OCI-LY1 (cell line): ENCODE data around the gene UBL3.

Experiments used
- H2AFZ ChIP-seq: fragments of 200-600 bp; sonication (generic), shearing (Covaris generic); 2 replicates; pipeline ENCODE4 v1.6.0; 2014; ENCODE audit warnings: antibody characterized with exemption, mild to moderate bottlenecking, low read length
- H3F3A ChIP-seq: fragments of 200-600 bp; sonication (generic), shearing (Covaris generic); 2 replicates; pipeline ENCODE4 v1.6.0; 2014; ENCODE audit warnings: mild to moderate bottlenecking, antibody characterized with exemption, low read length, moderate library complexity; ENCODE audit not compliant: insufficient read depth
- H3K27ac ChIP-seq: fragments of 200-600 bp; sonication (generic); 2 replicates; pipeline ENCODE4 v1.5.1; 2014; ENCODE audit warnings: low read length, mixed run types, mild to moderate bottlenecking, low read depth; ENCODE audit not compliant: poor library complexity, severe bottlenecking
- H3K27me3 ChIP-seq: fragments of 200-600 bp; sonication (generic); 2 replicates; pipeline ENCODE4 v1.6.0; 2014; ENCODE audit warnings: antibody characterized with exemption, mild to moderate bottlenecking, low read length, moderate library complexity; ENCODE audit not compliant: insufficient read depth
- H3K36me3 ChIP-seq: fragments of 200-600 bp; sonication (generic); 2 replicates; pipeline ENCODE4 v1.6.1; 2014; ENCODE audit warnings: mild to moderate bottlenecking, antibody characterized with exemption, low read length, moderate library complexity, mixed read lengths; ENCODE audit not compliant: insufficient read depth
- H3K4me1 ChIP-seq: fragments of 200-600 bp; sonication (generic); 2 replicates; pipeline ENCODE4 v1.5.1; 2014; ENCODE audit warnings: mild to moderate bottlenecking, low read length, moderate library complexity; ENCODE audit not compliant: insufficient read depth, severe bottlenecking
- H3K4me2 ChIP-seq: fragments of 200-600 bp; sonication (generic), shearing (Covaris generic); 2 replicates; pipeline ENCODE4 v1.6.1; 2014; ENCODE audit warnings: low read length
- H3K4me3 ChIP-seq: fragments of 200-600 bp; sonication (generic); 2 replicates; pipeline ENCODE4 v1.5.1; 2014; ENCODE audit warnings: low read length, low read depth, mild to moderate bottlenecking, mixed read lengths; ENCODE audit not compliant: poor library complexity, severe bottlenecking
- H3K79me2 ChIP-seq: fragments of 200-600 bp; shearing (Covaris generic); 2 replicates; pipeline ENCODE4 v1.6.1; 2016; ENCODE audit warnings: mixed run types, low read length, mixed read lengths; ENCODE audit not compliant: insufficient read depth
- H3K9ac ChIP-seq: fragments of 200-600 bp; sonication (generic), shearing (Covaris generic); 2 replicates; pipeline ENCODE4 v1.6.1; 2014; ENCODE audit warnings: mild to moderate bottlenecking, low read length, mixed read lengths
- H3K9me2 ChIP-seq: fragments of 200-600 bp; sonication (generic), shearing (Covaris generic); 2 replicates; pipeline ENCODE4 v1.6.1; 2014; ENCODE audit warnings: low read depth, mild to moderate bottlenecking, low read length, mixed read lengths
- H3K9me3 ChIP-seq: fragments of 200-600 bp; shearing (Covaris generic); 2 replicates; pipeline ENCODE4 v1.6.1; 2014; ENCODE audit warnings: low read length, mixed read lengths
- H4K20me1 ChIP-seq: fragments of 200-600 bp; sonication (generic), shearing (Covaris generic); 2 replicates; pipeline ENCODE4 v1.6.0; 2016; ENCODE audit warnings: mild to moderate bottlenecking, low read length; ENCODE audit not compliant: insufficient read depth
- EZH2 ChIP-seq: fragments of 200-600 bp; sonication (generic), shearing (Covaris generic); IDR thresholded peaks from 2 replicates; pipeline ENCODE4 v1.8.0; 2017; ENCODE audit warnings: borderline replicate concordance, mixed run types, mild to moderate bottlenecking, antibody characterized with exemption, low read length, moderate library complexity, mixed read lengths
- TF ChIP-seq, protein P1 (sequence below): fragments of 200-600 bp; sonication (generic), shearing (Covaris generic); IDR thresholded peaks from 2 replicates; pipeline ENCODE4 v1.5.1; 2017; ENCODE audit warnings: mild to moderate bottlenecking, antibody characterized with exemption, low read length, moderate library complexity, mixed read lengths

Gene UBL3

DNA sequence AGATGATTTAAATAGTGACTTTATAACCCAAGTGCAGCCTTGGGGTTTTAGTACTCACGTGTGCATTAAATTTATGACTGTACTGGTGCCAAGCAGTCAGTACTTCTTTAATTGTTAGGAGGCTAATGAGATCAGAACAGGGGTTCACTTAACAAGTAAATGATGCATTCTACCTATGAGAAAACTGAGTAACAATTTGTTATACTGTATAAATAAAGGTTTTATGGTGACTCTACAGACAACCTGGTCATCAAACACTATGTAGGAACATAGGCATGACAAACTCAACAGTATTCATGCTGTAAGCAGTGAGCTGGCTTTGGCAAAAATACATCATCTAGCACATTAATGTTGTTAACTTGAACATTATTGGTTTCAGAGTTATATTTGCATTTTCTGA is 75.6 kb downstream of the UBL3 start:
- Histone ChIP-seq H3K27me3 (no peaks in the 10 kb centered on the region), H3K9me3 (no peaks in the 10 kb centered on the region), H3K9ac (no peak overlapping the region), H3K79me2 (no peaks in the 10 kb centered on the region), H4K20me1 (no peaks in the 10 kb centered on the region), H3K4me1 (no peaks in the 10 kb centered on the region), H3K4me2 (no peak overlapping the region), H3K9me2 (no peaks in the 10 kb centered on the region), H3K4me3 (no peak overlapping the region), H3K36me3 (no peaks in the 10 kb centered on the region), H2AFZ (no peak overlapping the region), H3K27ac (no peak overlapping the region), H3F3A (no peaks in the 10 kb centered on the region)
- TF ChIP-seq, protein P1, sequence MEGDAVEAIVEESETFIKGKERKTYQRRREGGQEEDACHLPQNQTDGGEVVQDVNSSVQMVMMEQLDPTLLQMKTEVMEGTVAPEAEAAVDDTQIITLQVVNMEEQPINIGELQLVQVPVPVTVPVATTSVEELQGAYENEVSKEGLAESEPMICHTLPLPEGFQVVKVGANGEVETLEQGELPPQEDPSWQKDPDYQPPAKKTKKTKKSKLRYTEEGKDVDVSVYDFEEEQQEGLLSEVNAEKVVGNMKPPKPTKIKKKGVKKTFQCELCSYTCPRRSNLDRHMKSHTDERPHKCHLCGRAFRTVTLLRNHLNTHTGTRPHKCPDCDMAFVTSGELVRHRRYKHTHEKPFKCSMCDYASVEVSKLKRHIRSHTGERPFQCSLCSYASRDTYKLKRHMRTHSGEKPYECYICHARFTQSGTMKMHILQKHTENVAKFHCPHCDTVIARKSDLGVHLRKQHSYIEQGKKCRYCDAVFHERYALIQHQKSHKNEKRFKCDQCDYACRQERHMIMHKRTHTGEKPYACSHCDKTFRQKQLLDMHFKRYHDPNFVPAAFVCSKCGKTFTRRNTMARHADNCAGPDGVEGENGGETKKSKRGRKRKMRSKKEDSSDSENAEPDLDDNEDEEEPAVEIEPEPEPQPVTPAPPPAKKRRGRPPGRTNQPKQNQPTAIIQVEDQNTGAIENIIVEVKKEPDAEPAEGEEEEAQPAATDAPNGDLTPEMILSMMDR: no peak
- TF ChIP-seq EZH2: no peak

DNA sequence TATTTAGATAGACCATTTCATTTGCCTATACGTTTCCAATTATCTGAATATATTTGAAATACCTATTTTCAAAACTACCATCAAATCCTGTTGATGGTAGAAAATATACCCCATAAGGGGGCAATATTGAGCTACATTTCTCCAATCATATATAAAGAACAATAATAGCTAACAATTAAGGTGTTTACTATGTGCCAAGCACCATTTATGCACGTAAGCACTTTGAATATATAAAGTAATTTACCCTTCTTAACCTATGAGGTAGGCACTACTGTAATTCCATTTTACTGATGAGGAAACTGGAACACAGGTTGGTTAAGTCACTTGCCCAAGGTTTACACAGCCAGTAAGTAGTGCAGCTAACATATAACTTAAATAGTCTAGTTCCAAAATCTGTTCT is 79.2 kb downstream of the UBL3 start:
- TF ChIP-seq, protein P1: peak; percentile 58
- no peak for TF ChIP-seq EZH2
- Histone ChIP-seq H4K20me1 (no peaks in the 10 kb centered on the region), H3K4me2 (no peak overlapping the region), H3K4me1 (no peaks in the 10 kb centered on the region), H3K9me3 (no peaks in the 10 kb centered on the region), H3K27ac (no peak overlapping the region), H3K9me2 (no peaks in the 10 kb centered on the region), H3K79me2 (no peaks in the 10 kb centered on the region), H3K4me3 (no peak overlapping the region), H3K36me3 (no peaks in the 10 kb centered on the region), H3F3A (no peaks in the 10 kb centered on the region), H3K9ac (no peak overlapping the region), H2AFZ (no peak overlapping the region), H3K27me3 (no peaks in the 10 kb centered on the region)

DNA sequence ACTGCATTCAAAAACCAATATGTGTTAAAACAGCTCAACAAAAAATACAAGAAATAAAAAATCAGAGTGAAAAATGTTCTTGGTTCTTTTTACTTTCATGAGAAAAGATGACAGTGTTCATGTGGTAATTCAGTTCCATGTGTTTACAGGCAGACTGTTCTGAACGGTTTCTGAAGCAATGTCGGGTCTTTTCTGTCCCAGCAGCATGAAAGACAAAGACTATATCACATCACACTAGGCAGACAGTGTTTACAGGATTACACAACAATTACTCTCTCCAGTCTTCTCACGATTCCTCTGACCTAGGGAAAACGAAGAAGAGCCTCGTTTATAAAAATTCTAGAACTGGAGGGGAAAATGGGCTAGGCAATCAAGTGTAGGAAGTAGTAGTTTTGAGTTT is 83.4 kb downstream of the UBL3 start:
- Histone ChIP-seq H4K20me1 (no peaks in the 10 kb centered on the region), H3K4me3 (no peak overlapping the region), H3K4me2 (no peak overlapping the region), H3F3A (no peaks in the 10 kb centered on the region), H3K27ac (no peak overlapping the region), H2AFZ (no peak overlapping the region), H3K27me3 (no peaks in the 10 kb centered on the region), H3K9ac (no peak overlapping the region), H3K36me3 (no peaks in the 10 kb centered on the region), H3K79me2 (no peaks in the 10 kb centered on the region), H3K9me2 (no peaks in the 10 kb centered on the region), H3K4me1 (no peaks in the 10 kb centered on the region), H3K9me3 (no peaks in the 10 kb centered on the region)
- TF ChIP-seq EZH2: no peak
- TF ChIP-seq, protein P1: no peak
